HEK293 (cell line): ENCODE data around the gene TRA2B.

ENCODE experiments used
- GFI1B ChIP-seq: fragments of 450-650 bp; formaldehyde crosslinking; IDR thresholded peaks from 2 replicates; pipeline ENCODE4 v1.5.1; 2016; ENCODE audit warnings: missing biosample characterization, missing genetic modification characterization
- GLI2 ChIP-seq: fragments of 450-650 bp; formaldehyde crosslinking; IDR thresholded peaks from 2 replicates; pipeline ENCODE4; 2017; ENCODE audit warnings: missing biosample characterization, missing genetic modification characterization, low read depth, borderline replicate concordance
- GLIS1 ChIP-seq: fragments of 450-650 bp; formaldehyde crosslinking; IDR thresholded peaks from 2 replicates; pipeline ENCODE4 v1.5.1; 2016; ENCODE audit warnings: missing biosample characterization, missing genetic modification characterization
- KLF1 ChIP-seq: fragments of 450-650 bp; formaldehyde crosslinking; IDR thresholded peaks from 2 replicates; pipeline ENCODE4 v1.5.1; 2016; ENCODE audit warnings: missing biosample characterization, missing genetic modification characterization
- PRDM2 ChIP-seq: fragments of 450-650 bp; formaldehyde crosslinking; IDR thresholded peaks from 2 replicates; pipeline ENCODE4 v1.5.1; 2016; ENCODE audit warnings: missing biosample characterization, missing genetic modification characterization, borderline replicate concordance
- TRIM28 ChIP-seq: IDR thresholded peaks from 2 replicates; pipeline ENCODE4 v1.6.1; 2011; ENCODE audit warnings: low read length, control low read depth, borderline replicate concordance
- ZBTB20 ChIP-seq: fragments of 450-650 bp; formaldehyde crosslinking; IDR thresholded peaks from 2 replicates; pipeline ENCODE4 v1.5.1; 2016; ENCODE audit warnings: missing biosample characterization, missing genetic modification characterization
- ZBTB6 ChIP-seq: fragments of 450-650 bp; formaldehyde crosslinking; IDR thresholded peaks from 2 replicates; pipeline ENCODE4 v1.5.1; 2017; ENCODE audit warnings: missing biosample characterization, missing genetic modification characterization
- ZBTB7A ChIP-seq: fragments of 450-650 bp; formaldehyde crosslinking; IDR thresholded peaks from 2 replicates; pipeline ENCODE4 v1.5.1; 2016; ENCODE audit warnings: low read depth, missing biosample characterization, missing genetic modification characterization
- ZBTB8A ChIP-seq: fragments of 450-650 bp; formaldehyde crosslinking; IDR thresholded peaks from 2 replicates; pipeline ENCODE4 v1.5.1; 2016; ENCODE audit warnings: missing biosample characterization, missing genetic modification characterization
- ZFP69B ChIP-seq: fragments of 450-650 bp; formaldehyde crosslinking; IDR thresholded peaks from 2 replicates; pipeline ENCODE4 v1.5.1; 2016; ENCODE audit warnings: missing biosample characterization, missing genetic modification characterization
- ZIC2 ChIP-seq: fragments of 450-650 bp; formaldehyde crosslinking; IDR thresholded peaks from 2 replicates; pipeline ENCODE4 v1.5.1; 2016; ENCODE audit warnings: missing biosample characterization, missing genetic modification characterization
- ZNF133 ChIP-seq: fragments of 450-650 bp; formaldehyde crosslinking; IDR thresholded peaks from 2 replicates; pipeline ENCODE4 v1.5.1; 2016; ENCODE audit warnings: missing biosample characterization, missing genetic modification characterization
- ZNF138 ChIP-seq: fragments of 450-650 bp; formaldehyde crosslinking; IDR thresholded peaks from 2 replicates; pipeline ENCODE4 v1.5.1; 2016; ENCODE audit warnings: missing biosample characterization, missing genetic modification characterization, borderline replicate concordance
- ZNF148 ChIP-seq: fragments of 450-650 bp; formaldehyde crosslinking; IDR thresholded peaks from 2 replicates; pipeline ENCODE4 v1.5.0; 2017; ENCODE audit warnings: missing biosample characterization, missing genetic modification characterization, borderline replicate concordance
- ZNF16 ChIP-seq: fragments of 450-650 bp; formaldehyde crosslinking; IDR thresholded peaks from 2 replicates; pipeline ENCODE4 v1.5.1; 2016; ENCODE audit warnings: low read depth, missing biosample characterization, missing genetic modification characterization
- ZNF174 ChIP-seq: fragments of 450-650 bp; formaldehyde crosslinking; IDR thresholded peaks from 2 replicates; pipeline ENCODE4 v1.5.0; 2017; ENCODE audit warnings: missing biosample characterization, mild to moderate bottlenecking, missing genetic modification characterization
- ZNF2 ChIP-seq: fragments of 450-650 bp; formaldehyde crosslinking; IDR thresholded peaks from 2 replicates; pipeline ENCODE4 v1.5.1; 2016; ENCODE audit warnings: missing biosample characterization, missing genetic modification characterization
- ZNF214 ChIP-seq: fragments of 450-650 bp; formaldehyde crosslinking; IDR thresholded peaks from 2 replicates; pipeline ENCODE4 v1.5.1; 2017; ENCODE audit warnings: missing biosample characterization, mild to moderate bottlenecking, missing genetic modification characterization, borderline replicate concordance
- ZNF221 ChIP-seq: fragments of 450-650 bp; formaldehyde crosslinking; IDR thresholded peaks from 2 replicates; pipeline ENCODE4 v1.5.1; 2017; ENCODE audit warnings: missing biosample characterization, missing genetic modification characterization, borderline replicate concordance
- ZNF266 ChIP-seq: fragments of 450-650 bp; formaldehyde crosslinking; IDR thresholded peaks from 2 replicates; pipeline ENCODE4 v1.5.1; 2016; ENCODE audit warnings: missing biosample characterization, missing genetic modification characterization, low read depth
- ZNF274 ChIP-seq, 2 experiments: fragments of 200-500 bp in 1 of 2; fragments of 450-650 bp in 1 of 2; sonication (Bioruptor generic) in 1 of 2; formaldehyde crosslinking in 1 of 2; IDR thresholded peaks; 2 replicates each; pipeline versions ENCODE4 v1.5.1 to v1.6.1; 2014 to 2016; ENCODE audit warnings: borderline replicate concordance in 1 of 2, inconsistent platforms in 1 of 2, low read length in 1 of 2, missing biosample characterization in 1 of 2, missing genetic modification characterization in 1 of 2
- ZNF302 ChIP-seq: fragments of 450-650 bp; formaldehyde crosslinking; IDR thresholded peaks from 2 replicates; pipeline ENCODE4 v1.5.1; 2016; ENCODE audit warnings: missing biosample characterization, missing genetic modification characterization, low read depth
- ZNF366 ChIP-seq: fragments of 450-650 bp; formaldehyde crosslinking; conservative IDR thresholded peaks from 2 replicates; pipeline ENCODE4 v1.5.1; 2016; ENCODE audit warnings: missing biosample characterization, missing genetic modification characterization
- ZNF529 ChIP-seq: fragments of 450-650 bp; formaldehyde crosslinking; IDR thresholded peaks from 2 replicates; pipeline ENCODE4 v1.5.1; 2017; ENCODE audit warnings: missing genetic modification characterization, missing biosample characterization; ENCODE audit not compliant: insufficient replicate concordance
- ZNF585B ChIP-seq: fragments of 450-650 bp; formaldehyde crosslinking; IDR thresholded peaks from 2 replicates; pipeline ENCODE4 v1.5.1; 2016; ENCODE audit warnings: missing biosample characterization, missing genetic modification characterization
- ZNF626 ChIP-seq: fragments of 450-650 bp; sonication (Bioruptor Pico); formaldehyde crosslinking; IDR thresholded peaks from 2 replicates; pipeline ENCODE4 v1.5.1; 2018; ENCODE audit warnings: missing biosample characterization, missing genetic modification characterization, inconsistent platforms
- ZNF660 ChIP-seq: fragments of 450-650 bp; IDR thresholded peaks from 2 replicates; pipeline ENCODE4 v1.5.1; 2018; ENCODE audit warnings: missing biosample characterization, mild to moderate bottlenecking, missing genetic modification characterization
- ZNF76 ChIP-seq: fragments of 450-650 bp; formaldehyde crosslinking; IDR thresholded peaks from 2 replicates; pipeline ENCODE4; 2016; ENCODE audit warnings: low read depth, missing biosample characterization, missing genetic modification characterization, borderline replicate concordance

The TRA2B gene

GRCh38 chr3:185937689-185938374 lies at the start of gene TRA2B (continued):
- TF ChIP-seq PRDM2 (tag by site-specific recombination) (no peak), ZNF138 (no peak), ZNF274 (IDR thresholded peaks at IDR 0.05; ENCODE audit: low read length) (no peak), ZNF274 (tag by site-specific recombination; IDR thresholded peaks at IDR 0.05; ENCODE audit: borderline replicate concordance) (no peak), ZNF585B (tag by site-specific recombination) (no peak), ZNF214 (tag by site-specific recombination) (no peak), ZNF529 (tag by site-specific recombination) (no peak), ZNF266 (tag by site-specific recombination) (no peak), ZBTB6 (no peak; the same call in none of the 2 replicates), ZBTB8A (tag by site-specific recombination) (peak; percentile 66), ZNF133 (tag by site-specific recombination) (no peak), TRIM28 (no peak), ZNF626 (tag by site-specific recombination) (no peak), ZIC2 (no peak), ZNF76 (peak; percentile 7; the same call in 1 of the 2 replicates), ZBTB20 (no peak), ZNF148 (tag by site-specific recombination) (no peak), ZNF174 (no peak), ZNF660 (tag by site-specific recombination) (no peak), GFI1B (tag by site-specific recombination) (no peak), KLF1 (tag by site-specific recombination) (peak; percentile 51; the same call in 1 of the 2 replicates), ZNF221 (tag by site-specific recombination) (no peak), ZNF16 (tag by site-specific recombination) (no peak), GLIS1 (tag by site-specific recombination) (no peak; the same call in 1 of the 2 replicates), GLI2 (tag by site-specific recombination) (no peak), ZNF302 (tag by site-specific recombination) (no peak), ZNF366 (tag by site-specific recombination) (peak; percentile 78), ZNF2 (tag by site-specific recombination) (peak; percentile 83), ZFP69B (tag by site-specific recombination) (no peak; the same call in 1 of the 2 replicates), ZBTB7A (no peak)
